ENCODE results near the gene BMPR2.

- TF ChIP-seq CTCF (conservative IDR thresholded peaks at IDR 0.05; ENCODE audit: low read length) (no peak), EZH2phosphoT487 (IDR thresholded peaks at IDR 0.05; ENCODE audit: borderline replicate concordance) (no peak)
These were observed 213.4 kb downstream of the BMPR2 start for GRCh38 chr2:202589582-202589949.

Data from Loucy (cell line).